Fibroblast of skin of left biceps (primary cell): ENCODE measurements around the gene GFI1.
"Not testable (repeated sequence)": the region's sequence is repeated elsewhere in the genome, so short reads cannot be mapped to it uniquely, and the experiment has no call there.

ENCODE experiments used
- DNase-seq, 2 experiments: peaks; one replicate each; pipeline ENCODE4 v3.0.0-alpha.2; 2013; ENCODE audit warnings: low read depth in 2 of 2

Gene GFI1

DNA sequence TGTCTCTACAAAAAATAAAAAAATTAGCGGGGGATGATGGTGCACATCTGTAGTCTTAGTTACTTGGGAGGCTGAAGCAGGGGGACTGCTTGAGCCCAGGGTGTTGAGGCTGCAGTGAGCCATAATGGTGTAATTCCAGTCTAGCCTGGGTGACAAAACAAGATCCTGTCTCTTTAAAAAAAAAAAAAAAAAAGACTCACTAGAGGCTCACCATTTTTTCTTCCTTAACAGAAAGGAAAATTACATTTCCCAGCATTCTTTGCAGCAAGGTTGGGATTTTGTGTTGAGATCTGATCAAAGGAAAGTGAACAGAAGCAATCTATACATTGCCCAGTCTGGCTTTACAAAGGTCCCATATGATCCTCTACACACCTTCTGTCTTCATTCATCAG lies 21.5 kb downstream of the GFI1 start:
- no peak for DNase-seq

DNA sequence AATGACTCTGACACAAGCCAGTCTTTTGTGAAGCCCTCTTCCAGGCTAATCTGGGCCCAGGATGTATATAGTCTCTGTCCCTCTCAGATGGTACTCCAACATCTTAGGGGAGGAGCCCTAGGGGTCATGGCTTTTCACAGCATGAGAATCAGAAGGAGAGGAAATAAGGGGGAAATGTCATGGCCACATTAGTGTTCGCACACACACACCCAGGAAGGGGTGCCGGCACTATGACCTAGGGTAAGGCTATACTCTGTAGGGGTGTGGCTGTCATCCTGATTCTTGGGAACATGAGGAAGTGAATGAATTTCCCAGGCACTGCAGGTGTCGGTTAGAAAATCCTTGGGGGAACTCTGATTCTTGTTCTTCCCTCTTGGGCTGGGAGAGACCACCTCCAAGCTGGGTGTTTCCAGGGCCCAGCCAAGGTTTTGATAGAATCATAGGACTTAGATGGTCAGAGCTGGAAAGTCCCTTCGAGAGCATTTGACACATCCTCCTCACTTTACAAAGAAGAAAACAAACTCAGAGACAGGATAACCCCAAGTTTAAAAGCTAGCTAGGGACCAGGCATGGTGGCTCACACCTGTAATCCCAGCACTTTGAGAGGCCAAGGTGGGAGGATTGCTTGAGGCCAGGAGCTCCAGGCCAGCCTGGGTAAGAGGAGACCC lies 22.0 kb downstream of the GFI1 start:
- no peak for DNase-seq

DNA sequence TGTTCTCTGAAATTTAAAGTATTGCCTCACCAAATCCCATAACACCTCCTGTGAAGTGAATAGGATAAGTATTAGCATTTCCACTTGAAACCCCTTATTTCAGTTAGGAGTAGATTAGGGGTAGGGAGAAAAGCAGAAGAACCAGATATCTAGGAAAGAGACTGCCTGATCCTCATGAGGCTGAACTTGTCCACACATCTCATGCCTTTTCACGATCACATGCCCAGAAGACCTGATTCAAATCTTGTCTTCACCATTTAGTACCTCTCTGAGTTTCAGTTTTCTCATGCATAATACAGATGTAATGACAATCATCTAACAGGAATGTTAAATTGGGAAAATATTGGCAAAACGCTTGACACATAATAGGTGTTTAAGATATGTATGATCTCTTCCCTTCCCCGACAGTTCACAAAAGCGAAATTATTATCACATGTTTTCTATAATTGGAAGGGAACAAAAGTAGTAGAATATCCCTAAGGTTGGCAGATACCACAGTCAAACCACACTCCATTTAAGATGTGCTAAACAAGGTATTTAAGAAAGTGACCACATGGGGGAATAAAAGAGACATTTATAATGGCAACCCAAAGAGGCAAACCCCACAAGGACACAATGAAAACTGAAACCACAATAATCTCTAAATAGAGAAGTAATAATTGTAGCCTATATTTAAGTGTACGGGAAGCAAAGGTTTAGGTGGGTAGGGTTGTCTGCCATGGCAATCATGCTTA lies 25.2 kb downstream of the GFI1 start:
- DNase-seq: no peak

DNA sequence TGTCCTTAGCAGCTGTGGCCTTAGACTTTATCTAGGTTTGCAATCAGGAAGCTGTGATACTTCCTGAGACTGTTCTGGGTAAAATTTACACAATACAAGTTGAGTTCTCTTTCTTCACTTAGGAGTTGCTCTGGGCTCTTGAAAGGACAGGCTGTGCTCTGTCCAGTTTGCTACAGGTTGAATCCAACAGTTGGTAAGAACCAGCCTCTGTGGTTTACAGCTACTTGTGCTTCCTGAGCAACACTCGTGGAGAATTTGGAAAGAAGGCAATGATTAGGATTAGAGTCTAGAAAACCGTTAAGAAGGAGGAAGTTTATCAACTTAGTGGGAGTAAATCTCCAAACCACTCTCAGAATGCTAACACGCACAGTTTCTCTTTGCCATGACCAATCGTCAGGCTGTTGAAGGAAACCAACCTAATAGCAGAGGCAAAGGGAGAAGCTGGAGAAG lies 26.8 kb downstream of the GFI1 start:
- DNase-seq: no peak

DNA sequence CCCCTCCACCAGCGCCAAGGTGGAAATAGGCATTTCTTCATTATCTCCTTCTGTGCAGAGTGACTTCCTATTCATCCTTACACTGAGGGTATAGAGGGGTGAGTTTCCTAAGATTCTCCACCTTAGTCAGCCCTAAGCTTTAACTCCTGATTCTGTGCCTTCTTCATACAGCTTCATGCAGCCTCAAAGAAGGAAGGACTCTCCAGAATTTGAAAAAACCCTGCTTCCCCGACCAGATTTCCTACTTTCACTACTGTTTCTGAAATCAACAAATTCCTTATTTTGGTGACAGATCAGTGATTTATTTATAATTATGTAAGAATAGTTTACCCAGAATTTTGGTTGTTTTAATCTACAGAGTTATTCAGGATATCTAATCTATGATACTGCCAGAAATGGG lies 28.6 kb downstream of the GFI1 start:
- no peak for DNase-seq

DNA sequence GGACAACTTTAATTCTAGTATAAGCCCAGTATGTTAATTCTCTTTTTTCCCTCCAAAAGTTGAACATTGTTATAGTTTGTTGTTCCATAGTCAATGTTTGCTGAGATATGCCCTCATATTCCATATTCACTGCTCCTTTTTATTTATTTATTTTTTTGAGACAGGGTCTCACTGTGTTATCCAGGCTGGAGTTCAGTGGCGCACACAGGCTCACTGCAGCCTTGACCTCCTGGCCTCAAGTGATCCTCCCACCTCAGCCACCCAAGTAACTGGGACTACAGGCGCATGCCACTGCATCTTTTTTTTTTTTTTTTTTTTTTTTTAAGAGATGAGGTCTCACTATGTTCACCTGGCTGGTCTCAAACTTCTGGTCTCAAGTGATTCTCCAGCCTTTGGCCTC lies 38.7 kb downstream of the GFI1 start:
- DNase-seq: no peak

DNA sequence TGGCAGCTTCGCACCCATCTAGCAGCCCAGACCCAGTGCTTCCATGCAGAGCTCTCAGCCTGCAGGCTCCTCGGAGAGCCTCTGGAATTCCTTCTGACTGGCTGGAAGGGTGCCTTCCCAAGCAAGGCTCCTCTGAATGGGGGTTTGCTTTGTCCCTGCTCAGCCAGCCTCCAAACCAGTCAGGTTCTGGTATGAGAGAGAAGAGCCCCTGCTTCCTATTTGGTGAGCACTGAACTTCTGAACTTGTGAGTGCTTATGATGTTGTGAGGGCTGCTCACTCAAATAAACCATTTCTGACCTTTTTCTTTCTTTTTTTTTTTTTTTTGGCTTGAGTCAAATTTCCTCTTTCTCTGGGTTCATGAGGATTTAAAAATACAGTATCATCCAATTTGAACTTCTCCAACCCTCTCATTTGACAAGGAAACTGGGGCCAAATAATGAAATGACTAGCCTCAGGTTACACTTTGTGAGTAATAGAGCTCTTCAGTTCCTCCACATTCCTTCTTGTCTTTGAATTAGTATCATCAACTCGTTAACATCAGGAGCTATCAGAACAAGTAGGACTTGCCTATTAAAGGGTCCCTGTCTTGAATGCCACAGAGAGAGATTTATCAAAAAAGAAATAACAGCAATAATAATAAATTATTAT lies 39.6 kb downstream of the GFI1 start:
- DNase-seq: no peak

DNA sequence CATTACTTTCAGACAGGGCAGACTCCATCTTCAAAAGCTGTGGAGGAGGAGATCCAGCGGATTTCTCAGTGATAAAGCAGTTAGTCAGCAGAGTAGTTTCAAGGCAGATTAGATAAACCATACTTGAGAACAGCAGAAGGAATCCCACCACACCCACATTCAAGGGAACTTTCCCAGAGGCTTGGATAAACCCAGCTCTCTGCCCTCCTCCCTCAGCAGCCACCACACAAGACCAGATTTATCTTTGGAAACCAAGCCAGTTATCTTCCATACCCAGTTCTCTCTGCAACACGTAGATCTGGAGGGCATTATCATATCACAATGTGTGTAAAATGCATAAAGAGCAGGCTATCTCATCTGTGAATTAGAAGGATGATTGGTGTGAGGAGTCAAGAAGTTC lies 40.2 kb downstream of the GFI1 start:
- DNase-seq: no peak

DNA sequence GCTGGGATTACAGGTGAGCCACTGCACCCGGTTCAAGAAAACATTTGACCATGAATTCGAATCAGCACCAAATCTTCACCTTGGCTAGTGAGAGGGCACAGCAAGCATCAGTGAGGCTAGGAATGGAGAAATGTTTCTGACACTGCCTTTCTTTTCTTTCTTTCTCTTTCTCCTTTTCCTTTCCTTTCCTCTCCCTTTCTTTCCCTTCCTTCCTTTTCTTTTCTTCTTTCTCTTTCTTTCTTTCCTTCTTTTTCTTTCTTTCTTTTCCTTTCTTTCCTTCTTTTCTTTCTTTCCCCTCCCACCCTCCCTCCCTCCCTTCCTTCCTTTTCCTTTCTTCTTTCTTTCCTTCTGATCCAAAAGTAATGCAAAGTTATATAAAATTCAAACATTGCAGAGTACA lies 40.9 kb downstream of the GFI1 start:
- no peak for DNase-seq

DNA sequence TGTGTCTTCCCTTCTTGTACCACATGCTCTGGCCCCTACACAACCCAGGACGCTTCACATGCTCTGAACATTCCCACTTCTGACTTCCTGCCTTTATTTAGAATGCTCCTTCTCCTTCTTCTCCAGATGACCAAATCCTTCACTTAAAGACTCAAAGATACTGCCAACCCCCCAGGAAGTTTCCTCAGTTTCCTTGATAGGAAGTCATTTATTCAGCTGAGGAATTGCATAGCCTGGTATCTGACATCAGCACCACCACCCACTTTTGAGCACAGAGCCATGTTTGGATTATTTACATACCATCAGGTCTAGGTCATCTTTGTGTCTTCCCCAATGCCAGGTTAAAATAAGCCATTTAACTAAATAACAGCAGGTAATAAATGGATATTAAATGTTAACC lies 42.4 kb downstream of the GFI1 start:
- DNase-seq: no peak

DNA sequence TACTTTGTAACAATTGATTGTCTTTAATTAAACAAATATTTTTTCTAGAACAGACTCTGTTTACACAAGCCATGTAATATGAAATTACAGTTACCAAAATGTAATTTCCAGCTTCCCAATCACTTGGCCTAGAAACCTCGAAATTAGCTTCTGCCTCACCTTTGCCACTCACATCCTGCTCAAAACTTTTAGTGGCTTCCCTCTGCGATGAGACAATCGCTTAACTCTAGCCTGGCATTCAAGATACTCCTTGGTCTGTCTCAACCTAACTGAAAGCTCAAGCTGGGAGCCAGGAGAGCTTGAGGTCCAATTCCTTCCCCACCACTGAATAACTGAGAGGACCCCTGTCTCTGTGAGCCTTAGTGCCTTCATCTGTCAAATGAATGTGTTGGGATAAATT lies 42.8 kb downstream of the GFI1 start:
- no peak for DNase-seq

DNA sequence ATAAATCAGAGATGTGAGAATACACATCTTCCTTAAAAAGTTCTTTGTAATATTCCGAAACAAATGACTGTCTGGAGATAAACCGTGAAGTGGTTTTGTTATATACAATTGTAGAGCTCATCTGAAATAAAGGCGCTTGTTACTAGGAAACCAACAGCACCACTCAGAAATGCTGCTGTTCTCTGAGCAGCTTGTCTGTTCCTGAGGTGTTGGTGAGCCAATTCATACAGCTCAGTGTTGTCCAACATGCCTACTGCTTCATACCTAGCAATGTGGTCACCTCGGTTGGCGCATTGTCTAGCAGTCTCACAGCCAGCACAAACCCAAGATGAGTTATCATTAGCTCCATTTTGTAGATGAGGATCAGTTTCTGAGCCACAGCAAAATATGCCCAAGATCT lies 44.4 kb downstream of the GFI1 start:
- DNase-seq: no peak

DNA sequence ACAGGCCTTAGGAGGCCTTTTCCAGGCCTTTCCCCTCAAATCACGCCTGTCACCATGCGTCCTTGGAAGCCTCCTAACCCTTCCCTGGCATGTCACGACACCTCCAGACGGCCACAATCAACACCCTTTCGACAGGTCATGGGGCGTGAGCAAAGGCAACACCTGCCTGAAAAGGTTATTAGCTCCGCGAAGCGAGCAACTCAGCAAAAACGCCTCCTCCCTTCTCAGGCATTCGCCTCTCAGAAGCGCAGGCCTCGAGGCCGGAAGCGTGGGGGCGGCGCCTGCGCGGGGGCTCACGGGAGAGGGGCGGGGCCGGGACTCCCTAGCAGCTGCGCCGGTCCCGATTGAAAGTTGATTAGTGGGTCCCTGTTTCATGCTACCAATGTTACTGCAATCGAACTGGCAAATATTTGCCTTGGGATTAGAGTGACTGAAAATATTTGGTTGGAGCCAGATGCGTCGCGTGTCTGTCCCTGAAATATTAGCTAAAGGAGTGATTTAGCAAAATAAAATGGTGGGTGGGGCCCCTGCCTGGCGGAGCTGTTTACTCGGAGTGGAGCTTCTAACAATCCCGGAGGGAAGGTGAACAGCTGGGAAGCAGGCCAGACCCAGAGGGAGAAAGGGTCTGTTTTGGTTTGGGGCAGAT lies 44.9 kb downstream of the GFI1 start:
- DNase-seq: no peak

DNA sequence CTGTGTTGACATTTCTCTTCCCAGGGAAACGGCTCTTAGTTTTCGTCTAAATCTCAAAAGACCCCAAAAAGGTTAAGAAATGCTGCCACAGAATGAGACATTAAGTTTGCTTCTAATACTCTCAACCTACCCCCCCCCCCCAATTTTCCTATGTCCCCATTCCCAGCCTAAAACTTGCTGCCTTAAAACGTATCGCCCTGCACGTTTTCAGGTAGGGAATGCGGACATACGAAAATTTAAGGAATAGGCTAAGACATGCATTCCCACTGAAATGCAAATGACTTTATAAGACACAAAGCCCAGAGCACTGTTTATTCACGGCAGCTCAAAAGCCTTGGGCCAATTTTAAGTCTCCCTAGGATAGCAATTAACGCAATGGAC lies 45.4 kb downstream of the GFI1 start:
- DNase-seq: no peak

DNA sequence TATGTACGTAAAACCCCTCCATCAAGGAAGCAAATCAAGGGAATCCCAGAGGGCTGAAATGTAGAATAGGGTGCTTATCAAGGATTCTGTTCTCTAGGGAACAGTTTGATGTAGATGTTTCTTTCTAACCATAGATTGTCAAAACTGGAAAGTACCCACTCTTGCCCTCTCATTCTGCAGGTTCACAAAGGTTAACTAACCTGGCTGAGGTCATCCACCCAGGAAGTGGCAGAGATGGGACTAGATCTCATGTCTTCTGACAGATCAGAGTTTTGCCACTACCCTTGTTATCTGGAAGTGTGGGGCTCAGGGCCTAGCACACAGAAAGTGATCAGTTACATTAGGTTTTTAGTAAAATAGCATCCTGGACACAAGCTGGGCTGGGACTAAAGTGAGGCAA lies 47.4 kb downstream of the GFI1 start:
- no peak for DNase-seq

DNA sequence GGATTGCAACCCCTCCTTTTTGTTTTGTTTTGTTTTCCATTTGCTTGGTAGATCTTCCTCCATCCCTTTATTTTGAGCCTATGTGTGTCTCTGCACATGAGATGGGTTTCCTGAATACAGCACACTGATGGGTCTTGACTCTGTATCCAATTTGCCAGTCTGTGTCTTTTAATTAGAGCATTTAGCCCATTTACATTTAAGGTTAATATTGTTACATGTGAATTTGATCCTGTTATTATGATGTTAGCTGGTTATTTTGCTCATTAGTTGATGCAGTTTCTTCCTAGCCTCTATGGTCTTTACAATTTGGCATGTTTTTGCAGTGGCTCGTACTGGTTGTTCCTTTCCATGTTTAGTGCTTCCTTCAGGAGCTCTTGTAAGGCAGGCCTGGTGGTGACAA lies 52.2 kb downstream of the GFI1 start:
- not testable (repeated sequence) for DNase-seq

DNA sequence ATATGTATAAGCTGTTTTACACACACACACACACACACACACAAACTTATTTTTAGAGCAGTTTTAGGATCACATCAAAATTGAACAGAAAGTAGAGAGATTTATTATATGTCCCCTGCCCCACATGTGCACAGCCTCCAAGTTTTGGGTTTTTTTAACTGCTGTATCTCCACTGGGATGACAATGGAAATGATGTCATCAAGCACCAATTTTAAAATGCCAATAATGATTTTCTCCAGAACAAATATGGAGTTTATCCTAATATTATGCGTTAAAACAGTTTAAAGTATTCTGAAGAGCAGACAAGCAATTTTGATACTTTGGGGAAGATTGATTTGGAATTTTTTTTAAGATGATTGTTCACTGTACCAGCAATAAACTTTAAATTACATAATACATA lies 56.7 kb downstream of the GFI1 start:
- DNase-seq: no peak

DNA sequence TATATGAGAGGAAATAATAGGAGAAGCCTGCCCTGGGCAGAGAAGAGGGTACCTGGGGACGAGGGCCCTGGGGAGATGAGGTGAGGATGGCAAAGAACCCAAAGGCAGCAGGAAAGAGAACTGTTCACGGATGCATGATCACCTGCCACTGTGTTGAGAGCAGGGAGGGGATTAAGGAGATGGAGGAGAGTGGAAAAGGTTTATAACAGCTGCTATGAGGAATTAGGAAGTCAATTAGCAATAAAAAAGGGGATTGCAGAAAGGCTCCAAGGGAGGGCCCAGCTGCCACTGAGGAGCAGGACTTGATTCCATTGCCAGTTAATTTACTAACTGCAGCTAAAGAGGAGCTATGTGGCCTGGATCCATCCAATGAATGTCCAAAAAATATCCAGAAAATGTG lies 61.1 kb downstream of the GFI1 start:
- DNase-seq: no peak
